Osteoblast (primary cell): Measurements from ENCODE around the gene ACAD11. TPM values are rescaled to one million over a fixed set of nuclear protein-coding genes. Genes with fewer than 3 reads are reported as not detected.

Experiments
- DNase-seq: peaks from one replicate; pipeline ENCODE4 v3.0.0; 2011; ENCODE audit warnings: low spot score, mixed read lengths; ENCODE audit not compliant: insufficient read length; ENCODE audit errors: missing footprints
- H2AFZ ChIP-seq: 2 replicates; pipeline ENCODE4 v1.6.0; 2011; ENCODE audit warnings: mild to moderate bottlenecking, low read length
- H3K27ac ChIP-seq: 2 replicates; pipeline ENCODE4 v1.5.1; 2011; ENCODE audit warnings: mild to moderate bottlenecking, low read depth, low read length, moderate library complexity
- H3K27me3 ChIP-seq: 2 replicates; pipeline ENCODE4 v1.6.0; 2012; ENCODE audit warnings: mild to moderate bottlenecking, control low read depth, inconsistent platforms, low read length, moderate library complexity; ENCODE audit not compliant: insufficient read depth
- H3K36me3 ChIP-seq: 2 replicates; pipeline ENCODE4 v1.5.1; 2011; ENCODE audit warnings: mild to moderate bottlenecking, low read length, control low read depth, moderate library complexity; ENCODE audit not compliant: insufficient read depth
- H3K4me1 ChIP-seq: 2 replicates; pipeline ENCODE4 v1.5.1; 2011; ENCODE audit warnings: mild to moderate bottlenecking, low read length, control low read depth, moderate library complexity; ENCODE audit not compliant: insufficient read depth
- H3K4me2 ChIP-seq: 2 replicates; pipeline ENCODE4 v1.6.0; 2011; ENCODE audit warnings: mild to moderate bottlenecking, low read length; ENCODE audit not compliant: insufficient read depth
- H3K4me3 ChIP-seq: fragments of 200-600 bp; sonication (generic); 3 replicates; pipeline ENCODE4 v1.5.1; 2012; ENCODE audit warnings: mild to moderate bottlenecking, low read length, inconsistent platforms; ENCODE audit not compliant: insufficient read depth
- H3K79me2 ChIP-seq: 2 replicates; pipeline ENCODE4 v1.6.0; 2012; ENCODE audit warnings: mild to moderate bottlenecking, low read length, control low read depth, inconsistent platforms; ENCODE audit not compliant: insufficient read depth
- H3K9me3 ChIP-seq: 2 replicates; pipeline ENCODE4 v1.5.1; 2011; ENCODE audit warnings: low read depth, low read length, control low read depth
- H4K20me1 ChIP-seq: 2 replicates; pipeline ENCODE4 v1.6.0; 2012; ENCODE audit warnings: mild to moderate bottlenecking, low read length, control low read depth; ENCODE audit not compliant: insufficient read depth
- total RNA-seq: library from RNA; depleted of rRNA; stranded (reverse); fragments of >200 nt; gene quantifications from 2 replicates; pipeline ENCODE4 v1.2.3, GENCODE V29; 2012
- TF ChIP-seq, protein P1 (sequence below): IDR thresholded peaks from 2 replicates; pipeline ENCODE4 v1.5.1; 2011; ENCODE audit warnings: mild to moderate bottlenecking, low read depth, low read length, moderate library complexity; ENCODE audit errors: extremely low read depth

Gene ACAD11
- total RNA-seq, 1 donor, result 31.1 TPM

DNA sequence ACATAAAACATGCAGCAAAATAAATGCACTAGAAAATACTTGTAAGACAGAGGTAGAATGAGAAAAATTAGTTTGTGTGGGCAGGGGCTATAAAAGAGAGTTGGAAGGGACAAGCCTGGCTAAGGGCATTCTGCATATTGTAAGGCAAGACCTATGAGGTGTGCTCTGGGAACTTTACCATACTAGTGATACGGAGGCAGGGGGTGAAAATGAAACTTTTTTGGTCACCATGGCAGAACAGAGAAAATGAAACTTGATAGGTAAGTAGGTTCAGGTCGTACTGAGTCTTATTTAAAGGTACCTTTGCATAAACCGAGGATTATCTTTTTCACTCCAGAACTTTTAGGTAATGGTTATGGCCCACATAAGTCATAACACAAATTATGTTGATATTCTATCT, 137.3 kb downstream of the ACAD11 start:
- TF ChIP-seq, protein P1, sequence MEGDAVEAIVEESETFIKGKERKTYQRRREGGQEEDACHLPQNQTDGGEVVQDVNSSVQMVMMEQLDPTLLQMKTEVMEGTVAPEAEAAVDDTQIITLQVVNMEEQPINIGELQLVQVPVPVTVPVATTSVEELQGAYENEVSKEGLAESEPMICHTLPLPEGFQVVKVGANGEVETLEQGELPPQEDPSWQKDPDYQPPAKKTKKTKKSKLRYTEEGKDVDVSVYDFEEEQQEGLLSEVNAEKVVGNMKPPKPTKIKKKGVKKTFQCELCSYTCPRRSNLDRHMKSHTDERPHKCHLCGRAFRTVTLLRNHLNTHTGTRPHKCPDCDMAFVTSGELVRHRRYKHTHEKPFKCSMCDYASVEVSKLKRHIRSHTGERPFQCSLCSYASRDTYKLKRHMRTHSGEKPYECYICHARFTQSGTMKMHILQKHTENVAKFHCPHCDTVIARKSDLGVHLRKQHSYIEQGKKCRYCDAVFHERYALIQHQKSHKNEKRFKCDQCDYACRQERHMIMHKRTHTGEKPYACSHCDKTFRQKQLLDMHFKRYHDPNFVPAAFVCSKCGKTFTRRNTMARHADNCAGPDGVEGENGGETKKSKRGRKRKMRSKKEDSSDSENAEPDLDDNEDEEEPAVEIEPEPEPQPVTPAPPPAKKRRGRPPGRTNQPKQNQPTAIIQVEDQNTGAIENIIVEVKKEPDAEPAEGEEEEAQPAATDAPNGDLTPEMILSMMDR, result no peak
- no peaks in the 10 kb centered on the region for H3K4me1 ChIP-seq
- no peaks in the 10 kb centered on the region for H3K27me3 ChIP-seq
- no peak overlapping the region for H2AFZ ChIP-seq
- H3K36me3 ChIP-seq, result peaks cover 64% of the 10 kb centered on the region
- no peaks in the 10 kb centered on the region for H3K9me3 ChIP-seq
- no peaks in the 10 kb centered on the region for H4K20me1 ChIP-seq
- H3K27ac ChIP-seq, result no peak overlapping the region
- H3K4me3 ChIP-seq, result no peak overlapping the region
- no peak for DNase-seq
- H3K79me2 ChIP-seq, result no peaks in the 10 kb centered on the region
- H3K4me2 ChIP-seq, result no peak overlapping the region

DNA sequence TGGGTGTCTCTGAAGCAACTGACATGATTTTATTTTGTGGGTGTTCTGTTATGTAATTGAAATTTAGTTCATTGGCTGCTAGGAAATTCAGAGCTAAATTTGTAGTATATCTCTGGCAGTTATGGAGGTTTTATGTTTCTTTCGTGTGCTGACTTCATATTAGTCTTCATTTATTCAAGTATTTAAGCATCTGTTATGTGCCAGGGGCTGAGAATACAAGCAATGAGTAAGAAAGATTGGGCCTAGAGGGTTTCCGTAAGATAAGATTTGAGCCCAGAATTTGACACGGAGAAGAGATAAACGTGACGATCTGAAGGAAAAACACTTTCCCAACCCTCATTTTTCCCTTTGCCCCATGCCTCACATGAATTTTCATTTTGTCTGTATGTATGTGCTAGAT, 137.7 kb downstream of the ACAD11 start:
- Histone ChIP-seq H3K4me3 (no peak overlapping the region), H3K27me3 (no peaks in the 10 kb centered on the region), H3K79me2 (no peaks in the 10 kb centered on the region), H2AFZ (no peak overlapping the region), H4K20me1 (no peaks in the 10 kb centered on the region), H3K9me3 (no peaks in the 10 kb centered on the region), H3K36me3 (peaks cover 66% of the 10 kb centered on the region), H3K4me2 (no peak overlapping the region), H3K27ac (no peak overlapping the region), H3K4me1 (no peaks in the 10 kb centered on the region)
- TF ChIP-seq, protein P1, result no peak
- no peak for DNase-seq

DNA sequence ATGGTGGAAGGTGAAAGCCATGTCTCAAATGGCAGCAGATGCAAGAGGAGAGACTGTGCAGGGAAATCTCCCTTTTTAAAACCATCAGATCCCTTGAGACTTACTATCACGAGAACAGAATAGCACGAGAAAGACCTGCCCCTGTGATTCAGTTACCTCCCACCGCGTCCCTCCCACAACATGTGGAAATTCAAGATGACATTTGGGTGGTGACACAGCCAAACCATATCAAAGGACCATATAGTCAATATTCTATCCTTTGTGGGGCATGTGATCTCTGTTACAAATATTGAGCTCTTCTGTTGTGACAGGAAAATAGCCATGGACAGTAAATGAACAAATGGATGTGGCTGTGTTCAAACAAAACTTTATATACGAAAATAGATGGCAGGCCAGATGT, 139.7 kb downstream of the ACAD11 start:
- H3K79me2 ChIP-seq, result no peaks in the 10 kb centered on the region
- H4K20me1 ChIP-seq, result no peaks in the 10 kb centered on the region
- H3K4me3 ChIP-seq, result no peak overlapping the region
- H3K27ac ChIP-seq, result no peak overlapping the region
- peaks cover 59% of the 10 kb centered on the region for H3K36me3 ChIP-seq
- TF ChIP-seq, protein P1, result no peak
- H3K4me1 ChIP-seq, result no peaks in the 10 kb centered on the region
- H2AFZ ChIP-seq, result no peak overlapping the region
- H3K9me3 ChIP-seq, result no peaks in the 10 kb centered on the region
- no peak overlapping the region for H3K4me2 ChIP-seq
- no peak for DNase-seq
- no peaks in the 10 kb centered on the region for H3K27me3 ChIP-seq

DNA sequence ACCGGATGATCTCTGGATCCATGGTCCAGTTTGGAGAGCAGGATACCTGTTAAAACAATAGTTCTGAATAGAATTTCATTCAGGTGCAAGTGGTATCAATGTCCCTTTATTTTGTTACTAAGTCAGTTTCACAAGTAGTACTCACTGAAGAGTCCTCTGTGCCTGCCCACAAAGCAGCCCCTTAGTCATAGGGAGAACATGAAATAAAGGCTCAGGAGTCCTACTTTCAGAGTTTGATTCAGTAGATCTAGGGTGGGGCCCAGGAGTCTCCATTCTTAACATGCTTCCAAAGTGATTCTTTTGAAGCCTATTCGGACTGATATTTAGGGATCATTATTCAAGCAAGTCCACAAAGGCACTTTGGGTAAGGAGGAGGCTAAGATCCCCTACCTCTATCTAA, 142.3 kb downstream of the ACAD11 start:
- Histone ChIP-seq H3K4me3 (no peak overlapping the region), H3K4me2 (no peak overlapping the region), H4K20me1 (no peaks in the 10 kb centered on the region), H3K27me3 (no peaks in the 10 kb centered on the region), H3K36me3 (peaks cover 66% of the 10 kb centered on the region), H3K79me2 (no peaks in the 10 kb centered on the region), H3K9me3 (no peaks in the 10 kb centered on the region), H3K27ac (no peak overlapping the region), H3K4me1 (no peaks in the 10 kb centered on the region), H2AFZ (no peak overlapping the region)
- TF ChIP-seq, protein P1, result no peak
- DNase-seq, result no peak
